Measurements from ENCODE around the gene TTLL9. TPM values are rescaled to one million over a fixed set of nuclear protein-coding genes. Genes with fewer than 3 reads are reported as not detected.

TTLL9 gene
- total RNA-seq, 1 donor from 2014 or later: 0.60 TPM

GRCh38 chr20:31833931-31834521 is 36.4 kb upstream of the TTLL9 start:
- intact Hi-C loops (cut with micrococcal nuclease): no loop called here
- Mint-ChIP-seq H3K4me3 (no peak overlapping the region), H3K36me3 (ENCODE audit: low read depth) (no peaks in the 10 kb centered on the region), H3K27me3 (no peaks in the 10 kb centered on the region), H3K27ac (no peak overlapping the region), H3K9me3 (no peaks in the 10 kb centered on the region), H3K4me1 (peaks cover 14% of the 10 kb centered on the region)
- CTCF ChIA-PET: interaction anchor here (0.9 to 1.5 kb wide), 3 partner anchors 11 to 13 kb away, joined by 3 to 4 read pairs (median 3); partner anchors contain the start of gene FOXS1
- ATAC-seq (ENCODE audit: low read depth) (no peak), DNase-seq (no peak)
- POLR2A ChIA-PET: interaction anchor here (0.6 kb wide), 1 partner anchor 411 kb away, joined by 9 read pairs; no protein-coding TSS in a partner anchor
- TF ChIP-seq, protein P1, sequence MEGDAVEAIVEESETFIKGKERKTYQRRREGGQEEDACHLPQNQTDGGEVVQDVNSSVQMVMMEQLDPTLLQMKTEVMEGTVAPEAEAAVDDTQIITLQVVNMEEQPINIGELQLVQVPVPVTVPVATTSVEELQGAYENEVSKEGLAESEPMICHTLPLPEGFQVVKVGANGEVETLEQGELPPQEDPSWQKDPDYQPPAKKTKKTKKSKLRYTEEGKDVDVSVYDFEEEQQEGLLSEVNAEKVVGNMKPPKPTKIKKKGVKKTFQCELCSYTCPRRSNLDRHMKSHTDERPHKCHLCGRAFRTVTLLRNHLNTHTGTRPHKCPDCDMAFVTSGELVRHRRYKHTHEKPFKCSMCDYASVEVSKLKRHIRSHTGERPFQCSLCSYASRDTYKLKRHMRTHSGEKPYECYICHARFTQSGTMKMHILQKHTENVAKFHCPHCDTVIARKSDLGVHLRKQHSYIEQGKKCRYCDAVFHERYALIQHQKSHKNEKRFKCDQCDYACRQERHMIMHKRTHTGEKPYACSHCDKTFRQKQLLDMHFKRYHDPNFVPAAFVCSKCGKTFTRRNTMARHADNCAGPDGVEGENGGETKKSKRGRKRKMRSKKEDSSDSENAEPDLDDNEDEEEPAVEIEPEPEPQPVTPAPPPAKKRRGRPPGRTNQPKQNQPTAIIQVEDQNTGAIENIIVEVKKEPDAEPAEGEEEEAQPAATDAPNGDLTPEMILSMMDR (IDR thresholded peaks at IDR 0.05): no peak

- Mint-ChIP-seq H3K4me1 (peaks cover 9% of the 10 kb centered on the region), H3K9me3 (no peaks in the 10 kb centered on the region), H3K36me3 (ENCODE audit: low read depth) (no peaks in the 10 kb centered on the region), H3K27me3 (no peaks in the 10 kb centered on the region), H3K4me3 (no peak overlapping the region), H3K27ac (no peak overlapping the region)
- CTCF ChIA-PET: no interaction called here
- TF ChIP-seq, protein P1 (IDR thresholded peaks at IDR 0.05): no peak
- intact Hi-C loops (cut with micrococcal nuclease): no loop called here
- POLR2A ChIA-PET: no interaction called here
- DNase-seq (no peak), ATAC-seq (ENCODE audit: low read depth) (no peak)
Measured at GRCh38 chr20:31835554-31835953, 34.9 kb upstream of the TTLL9 start.

DNA sequence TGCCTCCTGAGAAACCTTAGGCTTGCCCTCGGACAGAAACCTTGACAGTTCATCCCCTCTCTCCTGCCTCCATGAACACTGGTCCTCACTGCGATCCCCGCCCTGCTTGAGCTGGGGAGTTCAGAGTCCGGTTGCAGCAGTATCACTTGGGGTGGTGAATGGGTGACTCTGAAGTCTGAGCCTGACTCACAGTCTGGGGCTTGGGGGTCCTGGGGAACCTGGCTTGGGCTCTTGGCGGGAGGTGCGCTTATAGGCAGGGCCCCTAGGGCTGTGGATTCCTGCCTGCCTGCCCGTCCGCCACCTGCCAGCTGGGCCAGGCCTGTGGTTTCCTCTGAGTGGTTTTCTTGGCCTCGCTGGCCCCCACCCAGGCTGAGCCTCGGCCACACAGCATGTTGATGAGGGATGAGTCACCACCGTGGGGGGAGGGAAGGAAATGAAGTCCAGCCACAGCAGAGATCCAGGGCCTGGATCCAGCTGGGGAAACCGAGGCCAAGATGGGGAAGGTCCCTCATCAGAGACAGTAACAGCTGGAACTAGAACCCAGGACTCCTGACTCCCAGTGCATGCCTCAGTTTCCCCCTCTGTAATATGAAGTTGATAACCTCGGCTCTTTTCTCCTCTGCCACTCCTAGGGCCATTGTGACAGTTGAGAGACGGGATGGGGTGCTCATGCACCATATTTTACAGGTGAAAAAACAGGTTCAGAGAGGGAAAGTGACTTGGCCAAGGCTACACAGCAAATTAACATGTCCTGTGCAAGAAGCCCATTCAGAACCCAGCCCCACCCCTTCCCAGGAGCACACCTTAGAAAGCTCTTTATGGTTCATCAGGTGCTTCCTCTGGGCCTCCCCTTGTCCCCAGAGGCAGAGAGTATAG is 34.2 kb upstream of the TTLL9 start:
- H3K4me1 Mint-ChIP-seq: peaks cover 9% of the 10 kb centered on the region
- CTCF ChIA-PET: interaction anchor here (1.2 to 2.2 kb wide), 2 partner anchors 11 to 20 kb away, joined by 3 to 8 read pairs; no protein-coding TSS in a partner anchor
- intact Hi-C loops (cut with micrococcal nuclease): no loop called here
- DNase-seq (peak; percentile 29), ATAC-seq (ENCODE audit: low read depth) (peak; percentile 72)
- H3K27me3 Mint-ChIP-seq: no peaks in the 10 kb centered on the region
- H3K9me3 Mint-ChIP-seq: no peaks in the 10 kb centered on the region
- TF ChIP-seq, protein P1 (IDR thresholded peaks at IDR 0.05): no peak
- no peak overlapping the region for H3K4me3 Mint-ChIP-seq
- no peaks in the 10 kb centered on the region for H3K36me3 Mint-ChIP-seq (ENCODE audit: low read depth)
- POLR2A ChIA-PET: no interaction called here
- H3K27ac Mint-ChIP-seq: no peak overlapping the region

GRCh38 chr20:31836853-31837608 is 33.4 kb upstream of the TTLL9 start:
- Mint-ChIP-seq H3K9me3 (no peaks in the 10 kb centered on the region), H3K36me3 (ENCODE audit: low read depth) (no peaks in the 10 kb centered on the region), H3K4me1 (peaks cover 9% of the 10 kb centered on the region), H3K4me3 (no peak overlapping the region), H3K27me3 (no peaks in the 10 kb centered on the region), H3K27ac (no peak overlapping the region)
- DNase-seq (no peak), ATAC-seq (ENCODE audit: low read depth) (no peak)
- intact Hi-C loops (cut with micrococcal nuclease): no loop called here
- CTCF ChIA-PET: interaction anchor here (1.2 to 2.7 kb wide), 3 partner anchors 10 to 21 kb away, joined by 3 to 10 read pairs (median 8); no protein-coding TSS in a partner anchor
- POLR2A ChIA-PET: no interaction called here
- TF ChIP-seq, protein P1 (IDR thresholded peaks at IDR 0.05): no peak
